ENCODE results near the gene SLC16A10.

Gene SLC16A10

GRCh38 chr6:111114087-111114443 is 26.8 kb downstream of the SLC16A10 start:
- TF ChIP-seq, protein P1, sequence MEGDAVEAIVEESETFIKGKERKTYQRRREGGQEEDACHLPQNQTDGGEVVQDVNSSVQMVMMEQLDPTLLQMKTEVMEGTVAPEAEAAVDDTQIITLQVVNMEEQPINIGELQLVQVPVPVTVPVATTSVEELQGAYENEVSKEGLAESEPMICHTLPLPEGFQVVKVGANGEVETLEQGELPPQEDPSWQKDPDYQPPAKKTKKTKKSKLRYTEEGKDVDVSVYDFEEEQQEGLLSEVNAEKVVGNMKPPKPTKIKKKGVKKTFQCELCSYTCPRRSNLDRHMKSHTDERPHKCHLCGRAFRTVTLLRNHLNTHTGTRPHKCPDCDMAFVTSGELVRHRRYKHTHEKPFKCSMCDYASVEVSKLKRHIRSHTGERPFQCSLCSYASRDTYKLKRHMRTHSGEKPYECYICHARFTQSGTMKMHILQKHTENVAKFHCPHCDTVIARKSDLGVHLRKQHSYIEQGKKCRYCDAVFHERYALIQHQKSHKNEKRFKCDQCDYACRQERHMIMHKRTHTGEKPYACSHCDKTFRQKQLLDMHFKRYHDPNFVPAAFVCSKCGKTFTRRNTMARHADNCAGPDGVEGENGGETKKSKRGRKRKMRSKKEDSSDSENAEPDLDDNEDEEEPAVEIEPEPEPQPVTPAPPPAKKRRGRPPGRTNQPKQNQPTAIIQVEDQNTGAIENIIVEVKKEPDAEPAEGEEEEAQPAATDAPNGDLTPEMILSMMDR (IDR thresholded peaks at IDR 0.05), result no peak

DNA sequence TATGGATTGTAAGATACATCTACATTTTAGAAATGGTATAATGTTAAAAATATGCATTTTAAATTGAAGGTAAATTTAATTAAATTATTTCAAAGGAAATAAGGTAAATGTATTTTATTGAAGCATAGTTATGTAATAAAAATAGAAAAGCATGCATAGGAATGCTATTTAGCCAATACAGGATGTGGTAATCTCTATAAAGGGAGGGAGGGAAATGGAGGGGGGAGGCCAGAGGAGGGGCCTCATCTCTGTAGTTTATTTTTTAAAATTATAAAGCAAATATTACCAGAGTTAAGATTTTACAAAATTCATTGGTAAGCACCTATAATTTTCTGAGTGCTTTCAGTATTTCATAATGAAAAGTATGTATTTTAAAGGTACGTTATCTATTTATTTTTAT is 27.2 kb downstream of the SLC16A10 start:
- TF ChIP-seq, protein P1 (IDR thresholded peaks at IDR 0.05), result no peak

GRCh38 chr6:111118826-111119225 is 31.5 kb downstream of the SLC16A10 start:
- TF ChIP-seq, protein P1 (IDR thresholded peaks at IDR 0.05), result no peak

DNA sequence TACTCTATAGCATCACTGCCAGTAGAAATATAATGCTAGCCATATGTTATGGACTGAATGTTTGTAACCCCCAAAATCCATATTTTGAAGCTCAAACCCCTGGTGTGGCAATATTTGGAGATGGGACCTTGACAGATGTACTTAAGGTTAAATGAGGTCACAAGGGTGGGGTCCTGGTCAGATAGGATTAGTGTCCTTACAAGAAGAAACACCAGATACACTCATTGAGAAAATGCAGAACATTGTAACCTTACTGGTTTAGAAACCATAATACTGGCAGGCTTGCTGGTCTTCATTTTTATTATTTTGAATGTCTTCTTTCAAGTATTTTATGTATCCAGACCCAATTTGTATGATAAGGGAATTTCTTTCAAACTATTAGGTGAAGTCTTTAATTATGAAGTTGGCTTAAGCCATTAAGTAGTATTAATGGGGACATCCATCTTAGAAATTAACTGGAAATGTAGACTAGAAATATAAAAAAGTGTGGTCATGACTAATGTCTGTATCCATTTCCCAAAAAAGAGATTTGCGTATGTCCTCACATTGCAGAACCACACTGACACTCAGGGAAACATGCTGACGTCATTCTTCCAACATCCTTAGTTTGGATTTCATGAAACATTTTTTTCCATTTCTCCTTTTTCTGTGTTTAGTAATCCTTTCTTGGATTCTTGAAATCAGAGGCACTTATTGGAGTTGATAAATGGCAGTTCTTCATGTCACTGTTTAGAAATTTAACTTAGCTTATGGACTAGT is 32.4 kb downstream of the SLC16A10 start:
- TF ChIP-seq, protein P1 (IDR thresholded peaks at IDR 0.05), result no peak

- TF ChIP-seq, protein P1 (IDR thresholded peaks at IDR 0.05), result no peak
Observed at GRCh38 chr6:111121789-111122350, 34.6 kb downstream of the SLC16A10 start.

GRCh38 chr6:111122458-111123286 is 35.4 kb downstream of the SLC16A10 start:
- TF ChIP-seq, protein P1 (IDR thresholded peaks at IDR 0.05), result no peak

GRCh38 chr6:111124406-111124805 is 37.1 kb downstream of the SLC16A10 start:
- TF ChIP-seq, protein P1 (IDR thresholded peaks at IDR 0.05), result no peak

All from LNCAP (cell line).